GM12878 (cell line): ENCODE results near the gene GRK6.

Source experiments
- CHD4 ChIP-seq: fragments of 200-600 bp; sonication (generic); IDR thresholded peaks from 2 replicates; pipeline ENCODE4 v1.6.1; 2016; ENCODE audit warnings: mild to moderate bottlenecking
- CTCF ChIP-seq, 3 experiments: IDR thresholded peaks in 2 of 3; conservative IDR thresholded peaks in 1 of 3; 2 replicates each; pipeline ENCODE4 v1.5.1; 2011; ENCODE audit warnings: low read depth in 3 of 3, low read length in 3 of 3, mild to moderate bottlenecking in 3 of 3, control low read depth in 2 of 3, moderate library complexity in 2 of 3, inconsistent platforms in 1 of 3, mixed read lengths in 1 of 3; ENCODE audit not compliant: control insufficient read depth in 2 of 3, insufficient read depth in 1 of 3; ENCODE audit errors: extremely low read depth in 1 of 3
- EP300 ChIP-seq, 2 experiments: fragments of 150-350 bp in 1 of 2; IDR thresholded peaks; 2 replicates each; pipeline ENCODE4 v1.6.1; 2011 to 2012; ENCODE audit warnings: low read depth in 2 of 2, low read length in 2 of 2, borderline replicate concordance in 1 of 2, improper control_type of control experiment in 1 of 2, inconsistent platforms in 1 of 2; ENCODE audit not compliant: control insufficient read depth in 1 of 2
- FOXM1 ChIP-seq: IDR thresholded peaks from 2 replicates; pipeline ENCODE4 v1.6.1; 2012; ENCODE audit warnings: low read depth, mild to moderate bottlenecking, inconsistent platforms, low read length, moderate library complexity
- NFYA ChIP-seq: IDR thresholded peaks from 2 replicates; pipeline ENCODE4 v1.6.1; 2011; ENCODE audit warnings: low read depth, mild to moderate bottlenecking, low read length, improper control_type of control experiment, borderline replicate concordance
- PAX8 ChIP-seq: fragments of 450-650 bp; IDR thresholded peaks from 2 replicates; pipeline ENCODE4 v1.6.1; 2017; ENCODE audit warnings: mild to moderate bottlenecking, moderate library complexity
- RAD51 ChIP-seq: fragments of 450-650 bp; IDR thresholded peaks from 2 replicates; pipeline ENCODE4 v1.6.1; 2016; ENCODE audit warnings: moderate library complexity, mild to moderate bottlenecking, inconsistent platforms
- REST ChIP-seq: IDR thresholded peaks from 2 replicates; pipeline ENCODE4 v1.6.1; 2012; ENCODE audit warnings: mild to moderate bottlenecking, low read depth, low read length
- RFX5 ChIP-seq: IDR thresholded peaks from 2 replicates; pipeline ENCODE4 v1.6.1; 2011; ENCODE audit warnings: low read depth, low read length, improper control_type of control experiment
- SMAD1 ChIP-seq: fragments of 450-650 bp; IDR thresholded peaks from 2 replicates; pipeline ENCODE4 v1.6.1; 2018; ENCODE audit warnings: mild to moderate bottlenecking, low read depth; ENCODE audit not compliant: partially characterized antibody
- SMC3 ChIP-seq: IDR thresholded peaks from 2 replicates; pipeline ENCODE4 v1.6.1; 2011; ENCODE audit warnings: low read length, improper control_type of control experiment, borderline replicate concordance
- SUZ12 ChIP-seq: fragments of 200-600 bp; sonication (generic); IDR thresholded peaks from one replicate; pipeline ENCODE4 v1.6.1; 2018; ENCODE audit warnings: antibody characterized with exemption, mild to moderate bottlenecking; ENCODE audit not compliant: unreplicated experiment
- TCF12 ChIP-seq: IDR thresholded peaks from 2 replicates; pipeline ENCODE4 v1.6.1; 2011; ENCODE audit warnings: low read depth, mild to moderate bottlenecking, low read length
- YY1 ChIP-seq: IDR thresholded peaks from 2 replicates; pipeline ENCODE4 v1.6.1; 2011; ENCODE audit warnings: low read depth, mild to moderate bottlenecking, low read length

GRCh38 chr5:177452688-177453638 lies 26.5 kb downstream of the GRK6 start:
- TF ChIP-seq CTCF (IDR thresholded peaks at IDR 0.05 in 2 of 3, conservative IDR thresholded peaks at IDR 0.05 in 1 of 3; ENCODE audit: control insufficient read depth in 2 of 3, extremely low read depth in 1 of 3, insufficient read depth in 1 of 3, low read depth in 3 of 3, low read length in 3 of 3): no peak; a peak in 1 of 6 replicates
- TF ChIP-seq TCF12: no peak
- no peak for TF ChIP-seq SMAD1
- TF ChIP-seq EP300 (IDR thresholded peaks at IDR 0.05; ENCODE audit: borderline replicate concordance in 1 of 2, control insufficient read depth in 1 of 2, low read depth in 2 of 2, low read length in 2 of 2): no peak
- no peak for TF ChIP-seq NFYA
- no peak for TF ChIP-seq RFX5
- TF ChIP-seq PAX8: no peak
- TF ChIP-seq REST: no peak
- no peak for TF ChIP-seq CHD4
- TF ChIP-seq FOXM1: no peak
- no peak for TF ChIP-seq RAD51
- no peak for TF ChIP-seq YY1
- TF ChIP-seq SMC3: no peak
- TF ChIP-seq SUZ12: no peak
